Measurements from ENCODE around the gene ZNF846.
"Not testable (repeated sequence)": the region's sequence is repeated elsewhere in the genome, so short reads cannot be mapped to it uniquely, and the experiment has no call there.

Gene ZNF846

DNA sequence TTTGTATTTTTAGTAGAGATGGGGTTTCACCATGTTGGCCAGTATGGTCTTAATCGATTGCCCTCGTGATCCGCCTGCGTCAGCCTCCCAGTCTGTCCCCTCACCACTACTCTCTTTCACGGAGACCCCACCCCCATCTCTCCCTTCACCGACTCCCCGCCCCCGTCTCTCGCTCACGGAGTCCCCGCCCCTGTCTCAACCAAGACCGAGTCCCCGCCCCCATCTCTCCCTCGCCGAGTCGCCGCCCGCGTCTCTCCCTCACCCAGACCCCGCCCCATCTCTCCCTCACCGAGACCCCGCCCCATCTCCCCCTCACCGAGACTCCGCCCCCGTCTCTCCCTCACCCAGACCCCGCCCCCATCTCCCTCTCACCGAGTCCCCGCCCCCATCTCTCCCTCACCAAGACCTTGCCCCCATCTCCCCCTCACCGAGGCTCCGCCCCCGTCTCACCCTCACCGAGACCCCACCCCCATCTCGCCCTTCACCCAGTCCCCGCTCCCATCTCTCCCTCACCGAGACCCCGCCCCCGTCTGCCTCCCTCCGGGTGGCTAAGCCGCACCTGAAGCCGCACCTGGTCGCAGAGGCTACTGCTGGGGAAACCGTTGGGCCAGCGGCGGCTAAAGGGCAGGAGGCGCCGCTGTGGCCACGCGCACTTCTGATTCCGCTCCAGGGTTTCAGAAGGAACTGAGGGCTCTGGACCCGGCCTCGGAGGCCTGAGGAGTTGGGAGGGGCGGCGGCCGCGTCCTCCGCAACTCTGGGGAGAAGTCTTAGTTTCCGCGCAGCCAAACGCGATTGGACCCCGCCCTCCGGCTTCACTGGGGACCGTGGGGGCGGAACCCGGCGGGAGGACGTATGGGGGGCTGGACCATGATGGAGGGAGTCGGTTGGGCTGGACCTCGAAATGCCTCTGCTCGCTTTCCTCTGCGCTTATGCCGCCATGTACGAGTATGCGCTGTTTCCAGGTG, 17.1 kb upstream of the ZNF846 start:
- no peaks in the 10 kb centered on the region for H3K27me3 ChIP-seq (ENCODE audit: insufficient read depth, low read length, poor library complexity)
- H3K9ac ChIP-seq (ENCODE audit: low read depth, low read length) = peak overlapping the region; percentile 60
- H3K79me2 ChIP-seq (ENCODE audit: insufficient read depth, low read length) = no peaks in the 10 kb centered on the region
- no peaks in the 10 kb centered on the region for H4K20me1 ChIP-seq (ENCODE audit: insufficient read depth, low read length)
- H3K9me3 ChIP-seq (ENCODE audit: insufficient read depth, low read length, severe bottlenecking) = no peaks in the 10 kb centered on the region
- peak; percentile 87 for ATAC-seq (ENCODE audit: insufficient read depth, low read depth)
- DNase-seq = peak; percentile 96
- H2AFZ ChIP-seq (ENCODE audit: low read depth, low read length) = peak overlapping the region; percentile 95
- H3K27ac ChIP-seq (ENCODE audit: low read length) = peak overlapping the region; percentile 65
- H3K4me3 ChIP-seq (ENCODE audit: low read depth in 1 of 2, low read length in 2 of 2) = peak overlapping the region; percentile 39 to 63; a peak in 3 of 4 replicates
- H3K4me1 ChIP-seq (ENCODE audit: insufficient read depth, low read length) = peaks cover 31% of the 10 kb centered on the region
- peak overlapping the region; percentile 71 for H3K4me2 ChIP-seq (ENCODE audit: insufficient read depth, low read length)
- no peaks in the 10 kb centered on the region for H3K36me3 ChIP-seq (ENCODE audit: insufficient read depth, low read length)
- TF ChIP-seq EZH2 (IDR thresholded peaks at IDR 0.05; ENCODE audit: borderline replicate concordance, low read depth, low read length, severe bottlenecking) = no peak
- TF ChIP-seq, protein P1, sequence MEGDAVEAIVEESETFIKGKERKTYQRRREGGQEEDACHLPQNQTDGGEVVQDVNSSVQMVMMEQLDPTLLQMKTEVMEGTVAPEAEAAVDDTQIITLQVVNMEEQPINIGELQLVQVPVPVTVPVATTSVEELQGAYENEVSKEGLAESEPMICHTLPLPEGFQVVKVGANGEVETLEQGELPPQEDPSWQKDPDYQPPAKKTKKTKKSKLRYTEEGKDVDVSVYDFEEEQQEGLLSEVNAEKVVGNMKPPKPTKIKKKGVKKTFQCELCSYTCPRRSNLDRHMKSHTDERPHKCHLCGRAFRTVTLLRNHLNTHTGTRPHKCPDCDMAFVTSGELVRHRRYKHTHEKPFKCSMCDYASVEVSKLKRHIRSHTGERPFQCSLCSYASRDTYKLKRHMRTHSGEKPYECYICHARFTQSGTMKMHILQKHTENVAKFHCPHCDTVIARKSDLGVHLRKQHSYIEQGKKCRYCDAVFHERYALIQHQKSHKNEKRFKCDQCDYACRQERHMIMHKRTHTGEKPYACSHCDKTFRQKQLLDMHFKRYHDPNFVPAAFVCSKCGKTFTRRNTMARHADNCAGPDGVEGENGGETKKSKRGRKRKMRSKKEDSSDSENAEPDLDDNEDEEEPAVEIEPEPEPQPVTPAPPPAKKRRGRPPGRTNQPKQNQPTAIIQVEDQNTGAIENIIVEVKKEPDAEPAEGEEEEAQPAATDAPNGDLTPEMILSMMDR (IDR thresholded peaks at IDR 0.05; ENCODE audit: borderline replicate concordance, extremely low read depth, low read length, poor library complexity, severe bottlenecking) = no peak

DNA sequence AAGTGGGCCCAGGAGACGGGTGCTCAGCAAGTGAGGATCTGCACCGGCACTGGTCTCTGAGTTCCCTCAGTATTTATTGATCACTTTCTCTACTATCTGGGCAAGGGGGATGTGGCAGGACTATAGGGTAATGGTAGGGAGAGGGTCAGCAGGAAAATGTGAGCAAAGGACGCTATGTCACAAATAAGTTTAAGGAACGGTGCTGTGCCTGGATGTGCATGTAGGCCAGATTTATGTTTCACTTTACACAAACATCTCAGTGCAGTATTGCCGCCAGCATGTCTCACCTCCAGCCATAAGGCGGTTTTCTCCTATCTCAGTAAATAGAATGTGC, 15.6 kb upstream of the ZNF846 start:
- H3K79me2 ChIP-seq (ENCODE audit: insufficient read depth, low read length); H3K27me3 ChIP-seq (ENCODE audit: insufficient read depth, low read length, poor library complexity); H4K20me1 ChIP-seq (ENCODE audit: insufficient read depth, low read length); DNase-seq; H3K9me3 ChIP-seq (ENCODE audit: insufficient read depth, low read length, severe bottlenecking); ATAC-seq (ENCODE audit: insufficient read depth, low read depth); H3K36me3 ChIP-seq (ENCODE audit: insufficient read depth, low read length): not testable (repeated sequence)
- peak overlapping the region; percentile 65; the same call in 1 of the 2 replicates for H3K27ac ChIP-seq (ENCODE audit: low read length)
- H3K4me1 ChIP-seq (ENCODE audit: insufficient read depth, low read length) = peaks cover 23% of the 10 kb centered on the region
- peak overlapping the region; percentile 71 for H3K4me2 ChIP-seq (ENCODE audit: insufficient read depth, low read length)
- H2AFZ ChIP-seq (ENCODE audit: low read depth, low read length) = peak overlapping the region; percentile 5; the same call in 1 of the 2 replicates
- H3K4me3 ChIP-seq (ENCODE audit: low read depth in 1 of 2, low read length in 2 of 2) = peak overlapping the region in 1 of 2 experiments; percentile 55; a peak in 2 of 4 replicates
- H3K9ac ChIP-seq (ENCODE audit: low read depth, low read length) = peak overlapping the region; percentile 60

DNA sequence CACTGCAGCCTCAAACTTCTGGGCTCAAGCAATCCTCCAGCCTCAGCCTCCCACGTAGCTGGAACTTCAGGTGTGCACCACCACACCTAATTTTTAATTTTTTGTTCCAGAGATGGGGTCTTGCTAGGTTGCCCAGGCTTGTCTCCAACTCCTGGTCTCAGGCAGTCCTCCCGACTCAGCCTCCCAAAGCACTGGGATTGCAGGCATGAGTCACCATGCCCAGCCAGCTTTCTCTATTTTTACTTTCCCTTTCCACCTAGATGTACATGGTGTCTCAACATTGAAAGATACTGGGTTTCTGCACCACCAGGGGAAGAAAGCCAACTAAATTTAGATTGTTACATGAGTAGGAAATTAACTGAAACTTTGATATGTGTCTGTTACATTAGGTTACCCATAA, 13.8 kb upstream of the ZNF846 start:
- Histone ChIP-seq H4K20me1 (ENCODE audit: insufficient read depth, low read length) (no peaks in the 10 kb centered on the region), H3K4me1 (ENCODE audit: insufficient read depth, low read length) (peaks cover 23% of the 10 kb centered on the region), H3K4me3 (ENCODE audit: low read depth in 1 of 2, low read length in 2 of 2) (no peak overlapping the region), H3K9ac (ENCODE audit: low read depth, low read length) (no peak overlapping the region), H3K4me2 (ENCODE audit: insufficient read depth, low read length) (no peak overlapping the region), H3K9me3 (ENCODE audit: insufficient read depth, low read length, severe bottlenecking) (no peaks in the 10 kb centered on the region), H3K79me2 (ENCODE audit: insufficient read depth, low read length) (no peaks in the 10 kb centered on the region), H3K36me3 (ENCODE audit: insufficient read depth, low read length) (no peaks in the 10 kb centered on the region), H3K27ac (ENCODE audit: low read length) (no peak overlapping the region), H2AFZ (ENCODE audit: low read depth, low read length) (no peak overlapping the region), H3K27me3 (ENCODE audit: insufficient read depth, low read length, poor library complexity) (no peaks in the 10 kb centered on the region)
- TF ChIP-seq, protein P1 (IDR thresholded peaks at IDR 0.05; ENCODE audit: borderline replicate concordance, extremely low read depth, low read length, poor library complexity, severe bottlenecking) = no peak
- no peak for TF ChIP-seq EZH2 (IDR thresholded peaks at IDR 0.05; ENCODE audit: borderline replicate concordance, low read depth, low read length, severe bottlenecking)
- DNase-seq (no peak), ATAC-seq (ENCODE audit: insufficient read depth, low read depth) (no peak)

Measured in DND-41 (cell line).